ENCODE measurements around the gene STIM2.

Gene STIM2

GRCh38 chr4:26830701-26831100, 29.9 kb upstream of the STIM2 start:
- no peaks in the 10 kb centered on the region for H3K79me1 ChIP-seq (ENCODE audit: low read depth, low read length)
- no peak overlapping the region for H2BK12ac ChIP-seq (ENCODE audit: low read length)
- H3K9ac ChIP-seq (ENCODE audit: low read depth, low read length, poor library complexity), result no peak overlapping the region
- no CpG with 5 or more reads among the region's 4 CpGs for WGBS, 2 donors (ENCODE audit: extremely low coverage in 2 of 2, insufficient read length in 2 of 2, insufficient replicate concordance in 1 of 2)
- H2BK120ac ChIP-seq (ENCODE audit: low read depth, low read length), result no peak overlapping the region
- no peak overlapping the region for H3K14ac ChIP-seq (ENCODE audit: low read length)
- H3K9me3 ChIP-seq (replicated peaks in 1 of 2; ENCODE audit: control insufficient read depth in 2 of 2, insufficient read depth in 1 of 2, low read depth in 1 of 2, low read length in 2 of 2), result peaks cover 3 to 5% of the 10 kb centered on the region in 2 donors
- no peak overlapping the region for H2BK5ac ChIP-seq (ENCODE audit: low read length)
- no peak overlapping the region for H3K18ac ChIP-seq (ENCODE audit: low read length)
- no peak overlapping the region for H2BK15ac ChIP-seq (ENCODE audit: low read length)
- H4K8ac ChIP-seq (ENCODE audit: low read depth, low read length), result no peak overlapping the region
- H4K91ac ChIP-seq (ENCODE audit: low read depth, low read length, poor library complexity), result no peak overlapping the region
- no peaks in the 10 kb centered on the region for H3K36me3 ChIP-seq (replicated peaks in 1 of 2; ENCODE audit: control insufficient read depth in 2 of 2, insufficient read depth in 2 of 2, low read length in 2 of 2)
- H3K27ac ChIP-seq (replicated peaks; ENCODE audit: low read length), result no peak overlapping the region
- no peak for DNase-seq (ENCODE audit: low spot score)
- no peak overlapping the region for H3K4ac ChIP-seq (ENCODE audit: low read length)
- no peaks in the 10 kb centered on the region for H3K4me1 ChIP-seq (ENCODE audit: control insufficient read depth in 2 of 2, insufficient read depth in 1 of 2, low read depth in 1 of 2, low read length in 2 of 2)
- H3K4me3 ChIP-seq (ENCODE audit: low read length in 2 of 2), result no peak overlapping the region
- H3K23ac ChIP-seq (ENCODE audit: low read depth, low read length, poor library complexity), result no peak overlapping the region
- no peak overlapping the region for H2AFZ ChIP-seq (ENCODE audit: low read length)
- no peak overlapping the region for H2AK5ac ChIP-seq (ENCODE audit: low read depth, low read length)
- no peaks in the 10 kb centered on the region for H3K27me3 ChIP-seq (ENCODE audit: control insufficient read depth in 3 of 3, insufficient read depth in 3 of 3, low read depth in 1 of 3, low read length in 3 of 3)
- no peak overlapping the region for H3K4me2 ChIP-seq (ENCODE audit: insufficient read depth, low read length, poor library complexity, severe bottlenecking)

DNA sequence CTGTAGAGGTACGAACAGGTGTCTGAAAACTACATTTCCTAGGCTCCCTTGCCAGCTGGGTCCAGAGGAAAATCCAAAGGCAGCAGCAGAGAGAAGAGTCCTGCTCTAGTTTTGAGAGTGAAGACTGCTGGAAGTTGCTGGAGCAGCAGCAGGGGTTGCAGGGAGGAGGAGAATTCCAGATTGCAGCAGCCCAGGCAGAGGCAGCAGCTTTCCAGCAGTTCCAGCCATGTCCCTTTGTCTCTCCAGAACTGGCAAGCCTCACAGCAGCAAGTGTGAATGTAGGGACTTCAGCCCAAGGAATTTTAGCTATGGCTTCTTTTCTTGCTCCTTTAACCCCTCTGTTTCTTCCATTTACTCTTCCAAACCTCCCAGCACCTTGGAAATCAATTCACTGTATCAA, 24.1 kb upstream of the STIM2 start:
- H3K4me1 ChIP-seq (ENCODE audit: control insufficient read depth in 2 of 2, insufficient read depth in 1 of 2, low read depth in 1 of 2, low read length in 2 of 2), result peaks cover 0 to 4% of the 10 kb centered on the region in 2 donors
- H3K79me1 ChIP-seq (ENCODE audit: low read depth, low read length), result no peaks in the 10 kb centered on the region
- no peak overlapping the region for H2BK5ac ChIP-seq (ENCODE audit: low read length)
- H2AK5ac ChIP-seq (ENCODE audit: low read depth, low read length), result no peak overlapping the region
- no peak overlapping the region for H2BK120ac ChIP-seq (ENCODE audit: low read depth, low read length)
- H3K4me2 ChIP-seq (ENCODE audit: insufficient read depth, low read length, poor library complexity, severe bottlenecking), result no peak overlapping the region
- H3K23ac ChIP-seq (ENCODE audit: low read depth, low read length, poor library complexity), result no peak overlapping the region
- no peak overlapping the region for H4K8ac ChIP-seq (ENCODE audit: low read depth, low read length)
- WGBS, 2 donors (ENCODE audit: extremely low coverage in 2 of 2, insufficient read length in 2 of 2, insufficient replicate concordance in 1 of 2), result no CpG with 5 or more reads among the region's 1 CpG
- H3K27me3 ChIP-seq (ENCODE audit: control insufficient read depth in 3 of 3, insufficient read depth in 3 of 3, low read depth in 1 of 3, low read length in 3 of 3), result no peaks in the 10 kb centered on the region
- peak overlapping the region; percentile 54 for H2AFZ ChIP-seq (ENCODE audit: low read length)
- no peak overlapping the region for H3K4ac ChIP-seq (ENCODE audit: low read length)
- H3K14ac ChIP-seq (ENCODE audit: low read length), result no peak overlapping the region
- no peak overlapping the region for H3K9ac ChIP-seq (ENCODE audit: low read depth, low read length, poor library complexity)
- no peak overlapping the region for H3K4me3 ChIP-seq (ENCODE audit: low read length in 2 of 2)
- no peak overlapping the region for H2BK12ac ChIP-seq (ENCODE audit: low read length)
- no peak overlapping the region for H3K18ac ChIP-seq (ENCODE audit: low read length)
- no peaks in the 10 kb centered on the region for H3K36me3 ChIP-seq (replicated peaks in 1 of 2; ENCODE audit: control insufficient read depth in 2 of 2, insufficient read depth in 2 of 2, low read length in 2 of 2)
- peaks cover 3 to 5% of the 10 kb centered on the region in 2 donors for H3K9me3 ChIP-seq (replicated peaks in 1 of 2; ENCODE audit: control insufficient read depth in 2 of 2, insufficient read depth in 1 of 2, low read depth in 1 of 2, low read length in 2 of 2)
- H3K27ac ChIP-seq (replicated peaks; ENCODE audit: low read length), result no peak overlapping the region
- no peak for DNase-seq (ENCODE audit: low spot score)
- H4K91ac ChIP-seq (ENCODE audit: low read depth, low read length, poor library complexity), result no peak overlapping the region
- no peak overlapping the region for H2BK15ac ChIP-seq (ENCODE audit: low read length)

DNA sequence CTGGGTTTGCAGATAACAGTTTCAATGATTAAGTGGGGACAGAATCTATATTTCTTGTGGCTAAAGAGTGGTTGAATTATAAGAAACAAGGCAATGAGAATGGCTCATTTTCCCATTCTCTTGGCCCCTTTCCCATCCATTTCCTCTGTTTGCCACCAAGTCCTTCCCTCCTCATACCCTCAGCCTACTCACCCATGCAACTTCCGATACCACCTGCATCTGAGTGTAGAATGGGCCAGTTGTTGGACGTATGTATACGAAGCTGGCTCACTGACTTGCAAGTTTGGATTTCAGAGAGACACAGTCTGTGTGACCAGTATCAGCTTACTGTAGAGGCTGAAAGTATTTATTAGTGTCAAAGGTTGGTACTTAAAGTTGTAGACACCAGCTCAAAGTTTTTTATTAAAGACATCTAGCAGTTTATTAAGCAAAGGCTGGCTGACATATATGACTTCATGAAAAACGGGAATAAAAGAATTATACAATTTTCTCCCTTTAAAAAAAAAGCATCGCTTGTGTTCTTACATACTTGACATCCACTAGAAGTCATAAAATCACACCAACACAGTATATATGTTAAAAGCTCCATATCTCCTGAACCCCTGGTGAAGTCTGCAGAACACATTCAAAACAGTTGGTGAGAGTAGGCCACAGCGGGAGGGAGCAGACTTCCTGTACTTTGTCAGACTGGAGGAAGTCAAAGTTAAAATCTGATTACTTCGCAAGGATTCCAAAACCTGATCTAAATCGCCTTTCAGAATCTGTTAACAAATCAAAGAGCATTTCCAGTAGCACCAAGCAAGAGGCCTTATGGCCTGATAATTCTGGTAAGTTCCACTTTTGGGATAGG, 22.4 kb upstream of the STIM2 start:
- Histone ChIP-seq H3K4me1 (ENCODE audit: control insufficient read depth in 2 of 2, insufficient read depth in 1 of 2, low read depth in 1 of 2, low read length in 2 of 2) (peaks cover 0 to 4% of the 10 kb centered on the region in 2 donors), H4K91ac (ENCODE audit: low read depth, low read length, poor library complexity) (no peak overlapping the region), H3K27ac (replicated peaks; ENCODE audit: low read length) (no peak overlapping the region), H2AK5ac (ENCODE audit: low read depth, low read length) (no peak overlapping the region), H3K36me3 (replicated peaks in 1 of 2; ENCODE audit: control insufficient read depth in 2 of 2, insufficient read depth in 2 of 2, low read length in 2 of 2) (no peaks in the 10 kb centered on the region), H3K18ac (ENCODE audit: low read length) (no peak overlapping the region), H3K79me1 (ENCODE audit: low read depth, low read length) (no peaks in the 10 kb centered on the region), H3K4ac (ENCODE audit: low read length) (no peak overlapping the region), H3K27me3 (ENCODE audit: control insufficient read depth in 3 of 3, insufficient read depth in 3 of 3, low read depth in 1 of 3, low read length in 3 of 3) (no peaks in the 10 kb centered on the region), H2BK5ac (ENCODE audit: low read length) (no peak overlapping the region), H2AFZ (ENCODE audit: low read length) (peak overlapping the region; percentile 48), H3K23ac (ENCODE audit: low read depth, low read length, poor library complexity) (no peak overlapping the region), H2BK12ac (ENCODE audit: low read length) (no peak overlapping the region), H3K4me3 (ENCODE audit: low read length in 2 of 2) (no peak overlapping the region), H2BK120ac (ENCODE audit: low read depth, low read length) (no peak overlapping the region), H3K9ac (ENCODE audit: low read depth, low read length, poor library complexity) (no peak overlapping the region), H3K4me2 (ENCODE audit: insufficient read depth, low read length, poor library complexity, severe bottlenecking) (no peak overlapping the region), H4K8ac (ENCODE audit: low read depth, low read length) (no peak overlapping the region), H3K9me3 (replicated peaks in 1 of 2; ENCODE audit: control insufficient read depth in 2 of 2, insufficient read depth in 1 of 2, low read depth in 1 of 2, low read length in 2 of 2) (peaks cover 3 to 5% of the 10 kb centered on the region in 2 donors), H2BK15ac (ENCODE audit: low read length) (no peak overlapping the region), H3K14ac (ENCODE audit: low read length) (no peak overlapping the region)
- WGBS, 2 donors (ENCODE audit: extremely low coverage in 2 of 2, insufficient read length in 2 of 2, insufficient replicate concordance in 1 of 2), result no CpG with 5 or more reads among the region's 8 CpGs
- no peak for DNase-seq (ENCODE audit: low spot score)

GRCh38 chr4:26839016-26839415, 21.6 kb upstream of the STIM2 start:
- H3K18ac ChIP-seq (ENCODE audit: low read length), result no peak overlapping the region
- peaks cover 3 to 5% of the 10 kb centered on the region in 2 donors for H3K9me3 ChIP-seq (replicated peaks in 1 of 2; ENCODE audit: control insufficient read depth in 2 of 2, insufficient read depth in 1 of 2, low read depth in 1 of 2, low read length in 2 of 2)
- no peaks in the 10 kb centered on the region for H3K27me3 ChIP-seq (ENCODE audit: control insufficient read depth in 3 of 3, insufficient read depth in 3 of 3, low read depth in 1 of 3, low read length in 3 of 3)
- no peak overlapping the region for H3K23ac ChIP-seq (ENCODE audit: low read depth, low read length, poor library complexity)
- H3K9ac ChIP-seq (ENCODE audit: low read depth, low read length, poor library complexity), result no peak overlapping the region
- no peak overlapping the region for H4K8ac ChIP-seq (ENCODE audit: low read depth, low read length)
- peaks cover 0 to 4% of the 10 kb centered on the region in 2 donors for H3K4me1 ChIP-seq (ENCODE audit: control insufficient read depth in 2 of 2, insufficient read depth in 1 of 2, low read depth in 1 of 2, low read length in 2 of 2)
- no peak overlapping the region for H2BK15ac ChIP-seq (ENCODE audit: low read length)
- no peak overlapping the region for H2BK120ac ChIP-seq (ENCODE audit: low read depth, low read length)
- H3K4me3 ChIP-seq (ENCODE audit: low read length in 2 of 2), result no peak overlapping the region
- no CpG with 5 or more reads among the region's 5 CpGs for WGBS, 2 donors (ENCODE audit: extremely low coverage in 2 of 2, insufficient read length in 2 of 2, insufficient replicate concordance in 1 of 2)
- no peak overlapping the region for H3K4me2 ChIP-seq (ENCODE audit: insufficient read depth, low read length, poor library complexity, severe bottlenecking)
- H2AFZ ChIP-seq (ENCODE audit: low read length), result peak overlapping the region; percentile 48
- H2AK5ac ChIP-seq (ENCODE audit: low read depth, low read length), result no peak overlapping the region
- no peak overlapping the region for H4K91ac ChIP-seq (ENCODE audit: low read depth, low read length, poor library complexity)
- H3K79me1 ChIP-seq (ENCODE audit: low read depth, low read length), result no peaks in the 10 kb centered on the region
- no peaks in the 10 kb centered on the region for H3K36me3 ChIP-seq (replicated peaks in 1 of 2; ENCODE audit: control insufficient read depth in 2 of 2, insufficient read depth in 2 of 2, low read length in 2 of 2)
- no peak for DNase-seq (ENCODE audit: low spot score)
- H3K14ac ChIP-seq (ENCODE audit: low read length), result no peak overlapping the region
- H2BK12ac ChIP-seq (ENCODE audit: low read length), result no peak overlapping the region
- H2BK5ac ChIP-seq (ENCODE audit: low read length), result no peak overlapping the region
- no peak overlapping the region for H3K4ac ChIP-seq (ENCODE audit: low read length)
- no peak overlapping the region for H3K27ac ChIP-seq (replicated peaks; ENCODE audit: low read length)
